NCI-H524 (cell line): ENCODE measurements around the gene ATL2.

Source experiments
- DNase-seq, 2 experiments: peaks; one replicate each; lab custom pipeline; 2025; lab: John Stamatoyannopoulos, UW

ATL2 gene

DNA sequence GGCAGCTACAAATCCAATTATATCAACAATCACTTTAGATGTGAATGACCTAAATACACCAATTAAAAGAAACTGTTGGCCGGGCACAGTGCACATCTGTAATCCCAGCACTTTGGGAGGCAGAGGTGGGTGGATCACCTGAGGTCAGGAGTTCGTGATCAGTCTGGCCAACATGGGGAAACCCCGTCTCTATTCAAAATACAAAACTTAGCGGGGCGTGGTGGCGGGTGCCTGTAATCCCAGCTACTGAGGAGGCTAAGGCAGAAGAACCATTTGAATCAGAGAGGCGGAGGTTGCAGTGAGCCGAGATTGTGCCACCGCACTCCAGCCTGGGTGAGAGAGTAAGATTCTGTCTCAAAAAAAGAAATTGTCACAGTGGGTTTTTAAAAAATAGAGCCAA is 49.5 kb downstream of the ATL2 start:
- no peak for DNase-seq

DNA sequence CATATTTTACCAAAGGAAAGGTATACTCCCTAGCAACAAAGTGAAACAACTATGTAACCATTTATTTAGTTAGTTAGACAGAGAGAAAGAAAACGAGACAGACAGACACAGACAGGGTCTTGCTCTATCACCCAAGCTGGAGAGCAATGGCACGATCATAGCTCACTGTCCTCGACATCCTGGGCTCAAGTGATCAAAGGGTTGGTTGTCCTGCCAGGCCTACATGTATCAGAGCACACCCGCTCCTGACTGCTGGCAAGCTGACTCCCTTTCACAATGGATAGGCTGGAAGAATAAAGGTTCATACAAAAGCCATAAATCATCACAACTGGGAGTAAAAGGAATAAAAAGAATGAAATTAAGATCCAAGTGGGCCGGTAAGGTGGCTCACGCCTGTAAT is 53.5 kb downstream of the ATL2 start:
- no peak for DNase-seq

DNA sequence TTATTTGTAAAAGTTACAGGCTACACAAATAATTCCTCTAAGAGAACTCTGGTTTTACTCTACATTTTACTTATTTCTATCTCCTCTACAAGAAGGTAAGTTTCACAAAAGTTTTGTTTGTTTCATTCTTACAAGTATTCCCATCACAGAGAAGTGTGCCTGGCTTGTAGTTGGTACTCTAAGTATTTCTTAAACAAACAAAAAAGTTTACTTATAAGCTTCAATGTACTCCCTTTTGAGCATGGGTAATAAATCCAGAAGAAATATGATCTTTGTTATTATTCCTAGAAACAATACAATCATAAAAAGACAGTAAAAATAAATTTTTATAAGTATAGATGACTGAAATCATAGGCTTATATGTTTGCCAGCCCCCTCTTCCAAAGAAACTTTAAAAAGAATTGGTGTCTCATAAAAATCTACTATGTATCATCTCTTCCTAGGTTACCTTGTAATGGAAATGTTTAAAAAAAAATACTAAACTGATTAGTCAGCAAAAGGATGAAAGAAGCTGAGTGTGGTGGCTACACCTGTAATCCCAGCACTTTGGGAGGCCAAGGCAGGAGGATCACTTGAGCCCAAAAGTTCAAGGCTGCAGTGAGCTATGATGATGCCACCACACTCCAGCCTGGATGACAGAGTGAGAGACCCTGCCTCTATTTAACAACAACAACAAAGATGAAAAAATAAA is 54.7 kb downstream of the ATL2 start:
- DNase-seq, result no peak

DNA sequence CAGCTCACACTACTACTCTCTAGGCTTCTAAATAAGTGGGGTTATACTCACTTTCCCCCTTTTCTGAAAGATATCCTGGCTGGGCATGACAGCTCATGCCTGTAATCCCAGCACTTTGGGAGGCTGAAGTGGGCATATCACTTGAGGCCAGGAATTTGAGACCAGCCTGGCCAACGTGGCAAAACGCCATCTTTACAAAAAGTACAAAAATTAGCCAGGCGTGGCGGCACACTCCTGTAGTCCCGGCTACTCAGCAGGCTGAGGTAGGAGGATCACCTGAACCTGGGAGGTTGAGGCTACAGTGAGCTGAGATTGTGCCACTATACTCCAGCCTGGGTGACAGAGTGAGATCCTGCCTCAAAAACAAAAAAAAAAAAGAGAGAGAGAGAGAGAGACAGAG is 57.8 kb downstream of the ATL2 start:
- peak; percentile 45 to 52 for DNase-seq

DNA sequence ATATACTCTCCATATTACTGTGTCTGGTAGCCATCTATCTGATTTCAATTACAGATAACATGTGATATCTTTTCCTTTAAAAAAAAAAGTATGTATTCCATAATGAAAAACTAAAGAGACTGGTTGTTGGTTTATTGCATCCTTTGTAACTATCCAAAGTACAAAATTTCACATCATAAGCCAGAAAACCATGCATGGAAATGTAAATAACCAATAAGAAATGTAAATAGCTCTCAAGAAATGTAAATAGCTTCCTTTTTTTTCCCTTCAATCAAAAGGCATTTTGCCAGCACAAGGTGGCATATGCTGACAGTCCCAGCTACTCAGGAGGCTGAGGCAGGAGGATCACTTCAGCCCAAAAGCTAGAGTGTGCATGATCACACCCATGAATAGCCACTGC is 59.3 kb downstream of the ATL2 start:
- DNase-seq, result no peak

DNA sequence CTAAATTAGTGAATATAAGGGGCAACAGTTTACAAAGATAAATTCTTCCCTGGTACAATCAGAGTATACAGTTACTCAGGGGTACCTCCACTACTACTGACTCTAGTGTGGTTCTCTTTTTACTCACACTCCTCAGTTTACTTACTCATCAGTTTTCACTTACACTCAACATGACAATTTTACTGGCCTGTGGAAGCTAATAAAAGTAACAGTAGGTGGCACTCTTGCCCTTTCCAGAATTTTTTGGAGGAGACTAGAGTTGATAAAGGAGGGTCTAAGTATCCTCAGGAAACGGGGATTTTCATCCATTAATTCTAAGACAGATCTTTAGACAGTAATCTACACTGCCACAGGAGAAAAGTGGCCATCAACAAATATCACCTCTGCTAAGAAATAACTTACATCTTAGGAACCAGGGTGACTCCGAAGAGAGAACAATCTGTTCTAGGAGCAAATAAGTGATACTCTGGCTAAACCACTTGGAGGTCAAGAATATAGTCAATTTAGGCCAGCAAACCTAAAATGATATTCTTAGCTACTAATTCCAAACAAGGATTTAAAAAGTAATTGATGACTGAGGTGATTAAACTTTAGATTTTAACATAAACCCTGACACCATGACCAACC is 61.3 kb downstream of the ATL2 start:
- peak; percentile 64 to 76 for DNase-seq

DNA sequence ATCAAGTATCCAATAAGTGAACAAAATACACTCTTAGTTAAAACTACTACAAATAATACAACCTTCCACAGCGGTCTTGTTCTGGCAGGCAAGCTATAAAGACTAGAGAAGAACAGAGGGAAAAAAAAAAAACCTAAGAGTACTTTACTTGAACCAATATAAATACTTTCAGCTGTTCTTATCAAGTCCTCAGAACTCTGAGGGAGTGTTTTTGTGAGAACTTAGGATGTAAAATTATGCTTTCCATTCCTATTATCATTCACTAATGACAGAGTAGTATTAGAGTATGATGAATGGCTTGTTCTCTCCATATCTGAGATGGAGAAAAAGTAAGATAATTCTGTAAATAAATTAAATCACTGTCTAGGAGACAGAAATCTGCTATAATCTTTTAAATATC is 68.3 kb downstream of the ATL2 start:
- no peak for DNase-seq

DNA sequence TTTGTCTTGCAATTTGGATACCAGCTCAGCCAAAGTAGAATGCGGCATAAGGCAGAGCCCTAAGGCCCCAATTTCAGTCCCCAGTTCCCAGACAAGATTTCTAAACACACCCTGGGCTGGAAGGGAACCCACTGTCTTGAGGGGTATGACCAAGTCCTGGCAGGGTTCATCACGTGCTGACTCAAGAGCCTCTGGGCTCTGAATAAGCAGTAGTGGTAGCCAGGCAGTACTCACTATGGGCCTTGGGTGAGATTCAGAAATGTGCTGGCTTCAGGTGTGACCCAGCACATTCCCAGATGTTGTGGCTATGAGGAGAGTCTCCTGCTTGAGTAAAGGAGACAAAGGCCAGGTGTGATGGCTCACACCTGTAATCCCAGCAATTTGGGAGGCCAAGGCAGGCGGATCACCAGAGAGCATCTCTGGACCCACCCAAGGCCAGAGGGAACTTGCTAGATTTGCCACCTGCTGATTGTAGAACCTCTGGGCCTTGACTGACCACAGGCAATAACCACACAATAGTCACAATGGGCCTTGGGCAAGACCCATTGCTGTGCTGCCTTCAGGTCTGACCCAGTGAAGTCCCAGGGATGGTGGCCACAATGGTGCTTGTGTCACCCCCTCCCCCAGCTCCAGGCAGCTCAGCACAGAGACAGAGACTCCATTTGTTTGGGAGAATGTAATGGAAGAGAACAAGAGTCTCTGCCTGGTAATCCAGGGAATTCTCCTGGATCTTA is 74.9 kb downstream of the ATL2 start:
- no peak for DNase-seq

DNA sequence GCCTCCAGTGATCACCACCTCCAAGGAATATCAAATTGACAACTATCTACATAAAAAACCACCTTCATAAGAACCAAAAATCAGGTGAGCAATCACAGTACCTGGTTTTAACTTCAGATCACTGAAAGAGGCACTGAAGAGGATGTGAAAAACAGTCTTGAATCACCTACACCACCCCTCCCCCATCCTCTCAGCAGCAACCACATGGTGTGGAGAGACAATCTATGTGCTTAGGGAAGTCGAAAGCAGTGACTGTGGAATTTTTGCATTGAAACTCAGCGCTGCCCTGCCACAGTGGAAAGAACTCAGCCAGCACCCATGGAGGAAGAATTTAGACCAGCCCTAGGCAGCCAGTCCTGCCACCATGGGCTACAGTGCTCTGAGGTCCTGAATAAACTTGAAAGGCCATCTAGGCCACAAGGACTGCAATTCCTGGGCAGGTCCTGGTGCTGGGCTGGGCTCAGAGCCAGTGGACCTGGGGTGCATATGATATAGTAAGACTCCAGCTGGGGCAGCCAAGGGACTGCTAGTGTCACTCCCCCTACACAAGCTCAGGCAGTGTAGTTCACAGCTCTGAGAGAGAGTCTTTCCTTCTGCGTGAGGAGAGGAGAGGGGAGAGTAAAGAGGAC is 75.6 kb downstream of the ATL2 start:
- DNase-seq, result no peak

DNA sequence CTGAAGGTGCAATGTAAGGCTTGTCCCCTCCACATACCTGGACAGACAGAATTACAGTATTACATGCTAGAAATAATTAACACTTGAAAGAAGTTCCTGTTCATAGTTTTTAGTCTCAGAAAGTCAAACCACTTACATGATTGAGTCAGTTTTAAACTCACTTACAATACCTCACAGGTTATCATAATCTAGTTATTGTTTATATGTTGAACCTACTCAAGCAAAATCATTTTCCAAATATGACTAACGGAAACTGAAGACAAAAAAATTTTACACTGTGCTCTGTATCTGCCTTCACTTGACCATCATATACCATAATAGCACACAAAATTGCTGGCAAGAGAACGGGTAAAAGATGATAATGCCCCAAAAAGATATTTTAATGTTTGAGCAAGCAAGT is 78.5 kb downstream of the ATL2 start:
- DNase-seq, result no peak

DNA sequence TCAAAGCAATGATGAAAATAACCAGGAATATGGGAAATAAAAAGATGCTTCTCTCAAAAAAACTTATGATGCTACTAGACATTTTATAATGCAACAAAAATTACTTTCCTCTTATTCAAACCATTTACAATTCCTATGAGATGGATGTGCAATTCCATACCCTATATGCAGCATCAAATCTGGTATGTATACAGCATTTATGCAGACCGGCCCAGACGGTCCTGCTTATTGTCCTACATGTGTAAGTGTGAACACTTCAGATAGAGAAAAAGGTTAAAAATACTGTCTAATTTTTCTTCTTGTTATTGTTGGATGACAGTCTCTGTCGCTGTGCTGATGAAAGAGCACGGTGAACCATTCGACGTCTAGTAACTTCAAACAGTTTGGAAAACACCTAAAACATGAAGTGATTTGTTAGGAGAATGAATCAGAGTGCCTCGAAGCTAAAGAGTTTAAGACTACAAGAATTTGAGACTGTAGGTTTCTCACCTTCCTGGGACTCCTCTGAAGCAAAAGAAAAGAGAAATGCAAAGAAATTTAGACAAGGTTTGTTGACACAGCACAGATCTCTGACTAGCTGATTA is 80.8 kb downstream of the ATL2 start:
- DNase-seq, result no peak

DNA sequence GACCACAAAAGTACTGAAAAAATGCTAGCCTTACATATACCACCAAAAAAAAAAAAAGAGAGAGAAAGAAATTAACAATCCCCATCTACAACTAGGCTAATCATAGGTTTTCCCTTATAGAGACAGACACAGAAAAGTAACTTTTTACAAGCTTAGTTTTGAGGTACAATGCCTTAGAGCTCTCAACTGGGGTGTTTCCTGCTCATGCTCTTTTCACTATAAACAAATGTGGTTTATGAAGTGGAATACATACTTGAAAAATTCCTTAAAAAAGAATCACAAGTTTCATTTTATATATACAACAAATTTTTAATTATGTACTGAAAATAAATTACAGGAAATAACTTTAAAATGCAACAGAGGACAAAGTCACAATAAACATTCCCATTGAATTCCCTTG is 82.5 kb downstream of the ATL2 start:
- no peak for DNase-seq

DNA sequence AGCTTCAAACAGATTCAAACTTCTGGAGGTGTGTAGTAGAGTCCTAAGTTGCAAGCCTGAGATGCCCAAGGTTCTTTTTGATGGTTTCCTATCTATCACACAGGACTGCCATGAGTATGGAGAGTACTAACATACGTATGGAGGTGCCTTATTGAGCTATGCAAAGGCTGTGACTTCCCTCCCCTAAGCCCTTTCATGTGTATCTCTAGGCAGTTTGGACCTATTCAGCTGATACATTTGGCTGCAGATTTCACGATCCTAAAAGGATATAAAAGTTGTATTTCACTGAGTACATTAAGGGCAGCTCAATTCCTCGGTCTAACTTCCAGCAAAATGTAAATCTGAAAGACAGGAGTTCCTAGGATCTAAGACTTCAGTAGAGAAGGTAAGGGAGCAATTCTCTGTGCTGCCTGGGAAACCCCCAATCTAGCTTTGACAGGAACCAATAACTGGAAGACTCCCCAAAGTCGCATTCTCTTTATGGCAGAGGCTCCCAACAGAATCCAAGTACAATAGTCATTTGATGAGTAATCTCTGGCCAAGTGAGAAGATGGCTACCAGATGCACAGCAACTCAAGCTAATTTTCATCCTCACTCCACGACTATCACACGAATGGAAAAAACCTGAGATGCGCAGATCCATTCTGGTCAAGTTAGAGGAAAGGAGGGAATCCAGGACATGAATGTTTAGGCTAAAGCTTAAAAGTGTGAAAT is 83.8 kb downstream of the ATL2 start:
- DNase-seq, result no peak

DNA sequence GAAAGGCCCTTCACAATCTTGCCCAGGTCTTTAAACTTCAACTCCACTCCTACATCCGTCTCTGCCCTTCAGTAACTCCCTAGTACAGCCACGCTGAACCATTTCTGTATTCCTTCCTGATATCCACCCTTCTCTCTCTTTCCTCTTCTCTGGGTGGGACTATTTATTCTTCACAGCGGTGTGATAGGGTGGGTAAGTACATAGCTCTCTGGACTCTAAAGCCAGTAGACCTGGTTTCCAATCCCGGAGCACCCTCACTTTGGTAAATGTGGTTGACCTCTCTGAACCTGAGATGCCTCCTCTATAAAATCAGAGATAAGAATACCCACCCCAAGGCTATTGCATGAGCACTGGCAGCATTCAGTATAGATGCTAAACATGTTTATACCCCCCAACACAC is 86.7 kb downstream of the ATL2 start:
- DNase-seq, result no peak

DNA sequence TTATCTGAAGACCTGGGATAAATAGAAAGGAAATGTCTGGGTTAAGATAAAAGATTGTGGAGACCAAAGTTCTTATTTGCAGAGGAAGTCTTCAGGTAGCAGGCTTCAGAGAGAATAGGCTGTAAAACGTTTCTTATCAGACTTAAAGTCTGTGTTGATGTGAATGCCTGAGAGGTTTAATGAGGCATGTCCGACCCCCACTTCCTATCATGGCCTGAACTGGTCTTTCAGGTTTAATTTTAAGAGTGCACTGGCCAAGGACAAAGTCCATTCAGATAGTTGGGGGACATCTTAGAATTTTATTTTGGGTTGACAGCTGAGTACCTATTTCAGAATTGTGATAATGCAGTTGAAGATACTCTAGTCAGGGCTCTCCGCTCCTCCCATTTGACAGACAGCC is 92.1 kb downstream of the ATL2 start:
- DNase-seq, result no peak

DNA sequence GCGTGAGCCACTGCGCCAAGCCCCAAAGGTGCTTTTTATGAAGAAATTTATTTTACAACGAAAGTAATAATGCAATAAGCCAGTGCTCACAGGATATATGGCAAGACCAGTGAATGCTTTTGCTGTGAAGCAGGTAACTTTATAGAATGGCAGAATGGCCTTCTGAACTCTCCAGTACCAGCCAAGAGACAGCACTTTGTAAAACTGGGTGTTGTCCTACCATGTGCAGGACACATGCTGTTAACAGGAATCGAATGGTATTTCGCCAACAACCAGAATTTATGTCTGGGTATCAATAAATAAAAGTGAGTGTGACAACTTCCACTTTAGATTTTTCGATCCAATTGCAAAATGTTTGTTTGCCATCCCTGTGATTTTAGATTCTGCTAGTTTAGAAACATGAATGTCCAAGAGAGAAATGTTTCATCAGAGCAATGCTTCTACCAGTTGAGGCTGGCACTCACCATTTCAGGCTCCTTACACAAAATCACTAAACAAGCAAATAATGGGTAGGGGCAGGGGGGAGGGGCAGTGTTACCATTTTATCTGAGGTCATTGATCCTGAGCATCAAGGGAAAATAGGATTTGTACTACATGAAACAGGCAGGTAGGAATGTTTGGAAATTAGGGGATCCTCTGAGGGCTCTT is 95.9 kb downstream of the ATL2 start:
- DNase-seq, result no peak

DNA sequence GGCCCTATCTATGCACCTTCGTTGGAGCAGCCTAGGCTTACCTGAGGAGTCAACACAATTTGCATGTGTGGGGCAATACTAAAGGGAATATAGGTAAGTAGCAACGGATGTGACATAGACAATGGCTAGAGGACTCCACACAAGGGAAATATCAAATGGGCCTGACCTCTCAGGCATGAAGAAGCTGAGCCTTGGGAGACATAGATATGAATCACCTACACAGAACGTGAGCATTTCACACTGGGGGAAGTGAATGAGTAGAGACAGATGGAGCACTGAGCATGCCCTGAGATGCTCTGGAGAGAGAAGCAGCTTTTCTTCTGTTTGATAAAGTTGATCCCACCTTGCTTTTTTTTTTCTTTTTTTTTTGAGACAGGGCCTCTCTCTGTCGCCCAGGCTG is 97.9 kb downstream of the ATL2 start:
- no peak for DNase-seq

DNA sequence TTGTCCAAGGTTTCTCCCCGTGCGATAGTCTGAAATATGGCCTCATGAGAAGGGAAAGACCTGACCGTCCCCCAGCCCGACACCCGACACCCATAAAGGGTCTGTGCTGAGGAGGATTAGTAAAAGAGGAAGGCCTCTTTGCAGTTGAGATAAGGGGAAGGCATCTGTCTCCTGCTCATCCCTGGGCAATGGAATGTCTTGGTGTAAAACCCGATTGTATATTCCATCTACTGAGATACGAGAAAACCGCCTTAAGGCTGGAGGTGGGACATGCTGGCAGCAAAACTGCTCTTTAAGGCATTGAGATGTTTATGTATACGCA is 99.0 kb downstream of the ATL2 start:
- DNase-seq, result peak in 1 of 2 experiments; percentile 85

DNA sequence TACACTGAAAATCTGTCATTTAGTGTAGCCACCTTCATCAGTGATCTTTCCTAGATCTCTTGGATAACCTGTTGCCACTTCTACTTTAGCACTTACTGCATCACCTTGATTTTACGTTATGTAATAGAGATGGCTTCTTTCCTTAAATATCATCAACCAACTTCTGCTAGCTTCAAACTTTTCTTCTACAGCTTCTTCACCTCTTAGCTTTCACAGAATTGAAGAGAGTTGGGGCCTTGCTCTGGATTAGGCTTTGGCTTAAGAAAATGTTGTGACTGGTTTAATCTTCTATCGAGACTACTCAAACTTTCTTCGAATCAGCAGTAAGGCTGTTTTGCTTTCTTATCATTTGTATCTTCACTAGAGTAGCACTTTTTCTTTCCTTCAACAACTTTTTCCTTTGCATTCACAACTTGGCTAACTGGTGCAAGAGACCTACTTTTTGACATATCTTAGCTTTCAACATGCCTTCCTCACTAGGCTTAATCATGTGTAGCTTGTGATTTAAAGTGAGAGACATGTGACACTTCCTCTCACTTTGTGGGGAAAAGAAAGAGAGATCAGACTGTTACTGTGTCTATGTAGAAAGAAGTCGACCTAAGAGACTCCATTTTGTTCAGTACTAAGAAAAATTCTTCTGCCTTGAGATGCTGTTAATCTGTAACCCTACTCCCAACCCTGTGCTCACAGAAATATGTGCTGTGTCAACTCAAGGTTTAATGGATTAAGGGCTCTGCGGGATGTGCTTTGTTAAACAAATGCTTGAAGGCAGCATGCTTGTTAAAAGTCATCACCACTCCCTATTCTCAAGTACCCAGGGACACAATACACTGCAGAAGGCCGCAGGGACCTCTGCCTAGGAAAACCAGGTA is 99.6 kb downstream of the ATL2 start:
- peak; percentile 73 to 85 for DNase-seq
